OCI-LY3 (cell line): ENCODE results near the gene GRM3.

ENCODE experiments used
- EZH2phosphoT487 ChIP-seq: fragments of 200-600 bp; shearing (Covaris generic); IDR thresholded peaks from 2 replicates; pipeline ENCODE4 v1.6.1; 2018; ENCODE audit warnings: antibody characterized with exemption, mixed run types, low read depth
- TF ChIP-seq, protein P1 (sequence below): fragments of 200-600, 300-600 bp; sonication (generic); IDR thresholded peaks from 2 replicates; pipeline ENCODE4 v1.5.1; 2014; ENCODE audit warnings: antibody characterized with exemption, low read length, low read depth

DNA sequence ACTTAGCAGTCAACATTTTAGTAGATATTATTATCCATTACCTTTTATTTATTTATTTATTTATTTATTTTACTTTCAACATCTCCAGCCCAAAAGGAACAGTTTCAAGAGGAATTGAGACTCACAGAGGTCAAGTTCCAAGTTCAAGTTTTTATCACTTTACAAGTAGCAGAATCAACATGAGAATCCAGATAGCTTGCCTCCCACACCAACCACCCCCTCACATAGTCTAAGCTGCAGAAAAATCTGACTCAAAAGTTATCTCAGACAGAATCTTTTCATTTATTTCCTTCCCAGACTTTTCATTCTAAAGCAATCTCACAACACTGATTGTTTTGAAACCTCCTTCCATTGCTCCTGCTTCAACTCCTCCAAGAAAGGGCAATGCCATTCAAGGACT, 129.6 kb downstream of the GRM3 start:
- TF ChIP-seq, protein P1, sequence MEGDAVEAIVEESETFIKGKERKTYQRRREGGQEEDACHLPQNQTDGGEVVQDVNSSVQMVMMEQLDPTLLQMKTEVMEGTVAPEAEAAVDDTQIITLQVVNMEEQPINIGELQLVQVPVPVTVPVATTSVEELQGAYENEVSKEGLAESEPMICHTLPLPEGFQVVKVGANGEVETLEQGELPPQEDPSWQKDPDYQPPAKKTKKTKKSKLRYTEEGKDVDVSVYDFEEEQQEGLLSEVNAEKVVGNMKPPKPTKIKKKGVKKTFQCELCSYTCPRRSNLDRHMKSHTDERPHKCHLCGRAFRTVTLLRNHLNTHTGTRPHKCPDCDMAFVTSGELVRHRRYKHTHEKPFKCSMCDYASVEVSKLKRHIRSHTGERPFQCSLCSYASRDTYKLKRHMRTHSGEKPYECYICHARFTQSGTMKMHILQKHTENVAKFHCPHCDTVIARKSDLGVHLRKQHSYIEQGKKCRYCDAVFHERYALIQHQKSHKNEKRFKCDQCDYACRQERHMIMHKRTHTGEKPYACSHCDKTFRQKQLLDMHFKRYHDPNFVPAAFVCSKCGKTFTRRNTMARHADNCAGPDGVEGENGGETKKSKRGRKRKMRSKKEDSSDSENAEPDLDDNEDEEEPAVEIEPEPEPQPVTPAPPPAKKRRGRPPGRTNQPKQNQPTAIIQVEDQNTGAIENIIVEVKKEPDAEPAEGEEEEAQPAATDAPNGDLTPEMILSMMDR: no peak
- TF ChIP-seq EZH2phosphoT487: no peak
